Right renal pelvis (tissue), 4 donors: ENCODE results near the gene MUSK. TPM values are rescaled to one million over a fixed set of nuclear protein-coding genes. Genes with fewer than 3 reads are reported as not detected.

Source experiments
- DNase-seq, 4 donors: peaks; one replicate each; pipeline ENCODE4 v3.0.0-alpha.2; 2013; ENCODE audit warnings: low read depth in 4 of 4, low spot score in 3 of 4, missing footprints in 1 of 4
- polyA plus RNA-seq, 4 donors: library from polyadenylated mRNA; unstranded; fragments of 120-200 nt; gene quantifications; one replicate each; pipeline ENCODE4 v1.2.1, GENCODE V29; 2013; ENCODE audit not compliant: insufficient read length in 4 of 4

Gene MUSK
- polyA plus RNA-seq, 4 donors: 0.05 to 0.08 TPM; not detected in 2

GRCh38 chr9:110844121-110844520, 175.5 kb downstream of the MUSK start:
- no peak for DNase-seq

- no peak for DNase-seq
Observed at GRCh38 chr9:110846215-110846614, 177.6 kb downstream of the MUSK start.

GRCh38 chr9:110847671-110848070, 179.1 kb downstream of the MUSK start:
- DNase-seq: no peak

- no peak for DNase-seq
Observed at GRCh38 chr9:110850401-110851135, 182.0 kb downstream of the MUSK start.

Other genes with a start within 250 kb of the MUSK start
- gene SVEP1, start 89.0 kb upstream of the MUSK start, polyA plus RNA-seq: 1 to 10 TPM; 7.2 to 8.0 (median 7.4) TPM